ENCODE data around the gene CDC37. TPM values are rescaled to one million over a fixed set of nuclear protein-coding genes. Genes with fewer than 3 reads are reported as not detected.
A peak's percentile ranks its signal among the peaks of the same experiment; 100 is the strongest.

CDC37 gene
- total RNA-seq, 6 experiments from 2014 or later = 222 to 280 (median 250) TPM

DNA sequence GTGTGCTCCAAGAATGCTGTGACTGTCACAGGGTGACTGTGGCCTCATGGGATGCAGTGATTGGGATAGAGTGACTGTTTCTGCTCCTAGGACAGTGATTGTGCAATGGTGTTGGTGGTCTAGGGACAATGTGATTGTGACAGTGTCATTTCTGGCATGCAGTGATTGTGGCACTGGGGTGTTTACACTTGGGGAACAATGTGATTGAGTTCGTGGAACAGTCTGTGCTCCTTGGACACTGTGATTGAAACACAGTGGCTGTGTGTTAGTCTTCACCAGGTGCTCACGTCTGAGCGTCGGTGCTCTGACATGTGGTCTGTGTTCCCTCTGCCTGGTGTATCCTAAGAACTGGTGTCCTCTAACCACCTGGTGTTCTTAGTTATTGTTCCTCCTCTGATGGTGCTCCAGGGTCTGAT lies 18.7 kb upstream of the CDC37 start:
- Mint-ChIP-seq H3K9me3 (no peaks in the 10 kb centered on the region), H3K27me3 (ENCODE audit: insufficient read depth) (peaks cover 7% of the 10 kb centered on the region), H3K27ac (no peak overlapping the region), H3K36me3 (ENCODE audit: low read depth) (no peaks in the 10 kb centered on the region), H3K4me3 (peak overlapping the region; percentile 4; the same call in 1 of the 2 replicates), H3K4me1 (ENCODE audit: low read depth) (peaks cover 48% of the 10 kb centered on the region)
- DNase-seq = no peak
- TF ChIP-seq, protein P1, sequence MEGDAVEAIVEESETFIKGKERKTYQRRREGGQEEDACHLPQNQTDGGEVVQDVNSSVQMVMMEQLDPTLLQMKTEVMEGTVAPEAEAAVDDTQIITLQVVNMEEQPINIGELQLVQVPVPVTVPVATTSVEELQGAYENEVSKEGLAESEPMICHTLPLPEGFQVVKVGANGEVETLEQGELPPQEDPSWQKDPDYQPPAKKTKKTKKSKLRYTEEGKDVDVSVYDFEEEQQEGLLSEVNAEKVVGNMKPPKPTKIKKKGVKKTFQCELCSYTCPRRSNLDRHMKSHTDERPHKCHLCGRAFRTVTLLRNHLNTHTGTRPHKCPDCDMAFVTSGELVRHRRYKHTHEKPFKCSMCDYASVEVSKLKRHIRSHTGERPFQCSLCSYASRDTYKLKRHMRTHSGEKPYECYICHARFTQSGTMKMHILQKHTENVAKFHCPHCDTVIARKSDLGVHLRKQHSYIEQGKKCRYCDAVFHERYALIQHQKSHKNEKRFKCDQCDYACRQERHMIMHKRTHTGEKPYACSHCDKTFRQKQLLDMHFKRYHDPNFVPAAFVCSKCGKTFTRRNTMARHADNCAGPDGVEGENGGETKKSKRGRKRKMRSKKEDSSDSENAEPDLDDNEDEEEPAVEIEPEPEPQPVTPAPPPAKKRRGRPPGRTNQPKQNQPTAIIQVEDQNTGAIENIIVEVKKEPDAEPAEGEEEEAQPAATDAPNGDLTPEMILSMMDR (IDR thresholded peaks at IDR 0.05) = no peak

DNA sequence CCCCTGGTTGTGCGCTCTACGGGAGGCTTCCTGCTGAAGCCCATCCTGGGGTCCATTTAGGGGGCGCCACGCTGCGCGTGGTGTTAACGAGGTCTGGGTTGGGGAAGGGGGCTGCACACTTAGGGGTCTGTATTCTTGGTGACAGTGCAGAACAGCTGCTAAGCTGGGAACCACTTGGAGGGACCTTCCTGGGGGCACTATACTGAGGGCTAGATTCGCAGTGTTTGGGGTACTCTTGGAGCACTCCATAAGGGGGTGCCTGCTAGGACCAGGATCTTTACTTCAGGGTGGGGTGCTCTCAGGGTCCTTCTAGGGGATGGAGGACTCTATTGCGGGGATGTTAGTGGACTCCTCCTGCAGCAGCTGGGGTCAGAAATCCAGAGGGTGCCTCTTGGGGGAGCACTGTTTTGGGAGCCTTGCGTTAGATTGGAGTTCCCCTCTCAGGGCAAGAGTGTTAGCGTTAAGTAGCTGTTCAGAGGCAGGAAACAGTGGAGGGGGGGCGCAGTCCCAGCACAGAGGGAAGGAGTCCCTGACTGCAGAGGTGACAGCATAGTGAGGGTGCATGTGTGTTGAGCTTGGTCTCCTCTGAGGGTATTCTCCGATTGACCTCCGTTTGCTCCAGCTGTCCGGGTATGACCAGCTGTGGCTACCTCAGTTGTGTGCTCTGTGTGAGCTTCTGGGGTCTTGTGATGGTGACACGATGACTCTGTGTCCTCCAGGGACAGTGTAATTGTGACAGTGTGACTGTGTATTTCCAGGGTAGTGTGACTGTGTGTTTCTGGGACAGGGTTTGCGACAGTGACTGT lies 18.1 kb upstream of the CDC37 start:
- DNase-seq = no peak
- Mint-ChIP-seq H3K36me3 (ENCODE audit: low read depth) (no peaks in the 10 kb centered on the region), H3K9me3 (no peaks in the 10 kb centered on the region), H3K4me3 (peak overlapping the region; percentile 64), H3K27ac (no peak overlapping the region), H3K4me1 (ENCODE audit: low read depth) (peaks cover 48% of the 10 kb centered on the region), H3K27me3 (ENCODE audit: insufficient read depth) (peaks cover 10% of the 10 kb centered on the region)
- TF ChIP-seq, protein P1 (IDR thresholded peaks at IDR 0.05) = peak; percentile 41

DNA sequence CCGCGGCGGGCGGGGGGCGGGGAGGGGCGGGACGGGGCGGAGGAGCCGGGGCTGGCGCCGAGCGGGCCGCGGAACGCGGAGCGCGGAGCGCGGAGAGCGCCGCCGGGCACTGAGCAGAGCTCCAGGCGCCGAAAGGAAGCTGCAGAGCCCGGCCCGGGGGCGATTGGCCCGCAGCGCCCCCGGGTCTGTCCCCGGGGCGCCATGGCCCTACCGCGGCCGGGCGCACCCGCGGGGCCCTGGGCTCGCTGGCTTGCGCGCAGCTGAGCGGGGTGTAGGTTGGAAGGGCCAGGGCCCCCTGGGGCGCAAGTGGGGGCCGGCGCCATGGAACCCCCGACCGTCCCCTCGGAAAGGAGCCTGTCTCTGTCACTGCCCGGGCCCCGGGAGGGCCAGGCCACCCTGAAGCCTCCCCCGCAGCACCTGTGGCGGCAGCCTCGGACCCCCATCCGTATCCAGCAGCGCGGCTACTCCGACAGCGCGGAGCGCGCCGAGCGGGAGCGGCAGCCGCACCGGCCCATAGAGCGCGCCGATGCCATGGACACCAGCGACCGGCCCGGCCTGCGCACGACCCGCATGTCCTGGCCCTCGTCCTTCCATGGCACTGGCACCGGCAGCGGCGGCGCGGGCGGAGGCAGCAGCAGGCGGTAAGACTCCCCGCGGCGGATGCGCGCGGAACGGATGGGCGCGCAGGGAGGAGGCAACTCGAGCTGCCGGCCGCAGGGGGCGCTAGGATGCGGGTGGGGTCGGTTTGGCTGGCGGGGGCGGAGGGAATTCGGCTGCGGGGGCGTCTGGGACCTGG lies 17.3 kb upstream of the CDC37 start, which contains the start of gene PDE4A:
Gene PDE4A, plus strand, starts transcription at position 95 of the 796 bp plus-strand sequence. Its CDS starts 227 bp downstream, at position 322.
- H3K4me3 Mint-ChIP-seq = peak within 1 kb of the TSS; percentile 85
- peaks cover 54% of the 10 kb centered on the region for H3K4me1 Mint-ChIP-seq (ENCODE audit: low read depth)
- peak; percentile 24 for DNase-seq
- H3K27me3 Mint-ChIP-seq (ENCODE audit: insufficient read depth) = peaks cover 10% of the 10 kb centered on the region
- no peaks in the 10 kb centered on the region for H3K9me3 Mint-ChIP-seq
- TF ChIP-seq, protein P1 (IDR thresholded peaks at IDR 0.05) = peak; percentile 78
- no peaks in the 10 kb centered on the region for H3K36me3 Mint-ChIP-seq (ENCODE audit: low read depth)
- H3K27ac Mint-ChIP-seq = peak within 1 kb of the TSS; percentile 65

DNA sequence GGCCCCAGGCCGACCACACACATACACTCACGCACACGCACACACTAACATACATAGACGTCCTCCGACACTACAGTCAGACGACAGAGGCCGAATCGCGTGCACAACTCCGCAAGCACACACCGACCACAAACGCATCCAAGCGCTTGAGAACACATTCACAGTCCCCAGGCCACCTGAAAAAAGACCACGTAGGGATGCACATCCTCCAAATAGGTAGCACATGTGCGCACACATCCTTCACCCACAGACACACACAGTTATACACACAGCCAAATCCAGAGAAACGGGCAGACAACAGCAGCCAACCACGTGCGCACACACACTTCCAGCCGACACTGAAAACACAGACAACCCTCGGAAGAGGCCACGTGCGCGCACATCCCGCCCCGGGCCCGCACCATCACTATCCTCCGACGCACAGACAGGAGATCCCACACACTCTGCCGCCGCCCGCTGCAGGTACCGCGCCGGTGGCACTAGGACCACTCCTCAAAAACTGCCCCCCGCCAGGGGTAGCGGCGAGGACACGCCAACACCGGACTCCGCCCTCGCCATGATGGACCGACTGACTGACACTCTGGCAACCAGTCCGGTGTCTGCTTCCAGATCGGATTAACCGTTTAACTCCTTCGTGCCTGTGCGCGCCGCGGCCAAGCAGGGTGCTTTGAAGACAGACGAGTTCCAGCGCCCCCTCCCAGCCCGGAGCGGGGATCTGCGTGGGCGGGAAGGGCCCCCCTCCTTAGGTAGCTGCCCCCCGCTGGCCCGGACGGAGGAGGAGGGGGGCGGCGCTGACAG lies 16.5 kb upstream of the CDC37 start:
- TF ChIP-seq, protein P1 (IDR thresholded peaks at IDR 0.05) = no peak
- Mint-ChIP-seq H3K36me3 (ENCODE audit: low read depth) (no peaks in the 10 kb centered on the region), H3K4me3 (peak overlapping the region; percentile 85), H3K27me3 (ENCODE audit: insufficient read depth) (peaks cover 9% of the 10 kb centered on the region), H3K27ac (peak overlapping the region; percentile 65), H3K4me1 (ENCODE audit: low read depth) (peaks cover 47% of the 10 kb centered on the region), H3K9me3 (no peaks in the 10 kb centered on the region)
- peak; percentile 66 for DNase-seq

DNA sequence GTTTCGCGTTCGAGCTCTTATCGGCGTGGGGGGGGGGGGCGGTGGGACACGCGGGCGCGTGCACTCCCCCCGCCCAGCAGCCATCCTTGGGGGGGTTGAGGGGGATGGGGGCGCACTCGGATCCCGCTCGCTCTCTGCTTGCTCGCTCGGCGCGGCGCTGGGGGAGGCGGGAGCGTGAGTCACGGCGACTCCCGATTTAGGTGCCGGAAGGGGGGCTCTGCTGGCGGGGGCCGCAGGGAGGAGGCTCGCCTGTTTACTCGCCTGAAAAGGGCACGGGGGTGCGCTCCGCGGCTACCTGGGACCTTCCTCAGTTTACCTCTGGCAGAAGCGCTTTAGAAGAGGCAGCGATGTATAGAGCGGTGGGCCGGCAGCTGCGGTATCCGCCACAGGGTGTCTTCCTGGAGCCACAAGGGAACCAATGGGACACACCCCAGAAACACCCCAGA lies 15.9 kb upstream of the CDC37 start:
- no peak for DNase-seq
- peak overlapping the region; percentile 85 for H3K4me3 Mint-ChIP-seq
- H3K27me3 Mint-ChIP-seq (ENCODE audit: insufficient read depth) = peaks cover 8% of the 10 kb centered on the region
- H3K36me3 Mint-ChIP-seq (ENCODE audit: low read depth) = no peaks in the 10 kb centered on the region
- peak overlapping the region; percentile 65 for H3K27ac Mint-ChIP-seq
- no peaks in the 10 kb centered on the region for H3K9me3 Mint-ChIP-seq
- H3K4me1 Mint-ChIP-seq (ENCODE audit: low read depth) = peaks cover 44% of the 10 kb centered on the region
- TF ChIP-seq, protein P1 (IDR thresholded peaks at IDR 0.05) = no peak
